HG03442 (cell line): Measurements from ENCODE around the gene LY6G5C.

Experiments
- ATAC-seq: cut with Tn5 transposase; IDR thresholded peaks from one replicate; pipeline ENCODE4 v1.9.1; 2021; ENCODE audit warnings: mild to moderate bottlenecking, moderate library complexity; ENCODE audit not compliant: unreplicated experiment

Gene LY6G5C

GRCh38 chr6:31680226-31681134 is at the start of gene LY6G5C:
Gene LY6G5C (minus strand): TSS chr6:31681067. CDS start chr6:31680373, 694 bp downstream.
- ATAC-seq = no peak

GRCh38 chr6:31729979-31730630 is 49.2 kb upstream of the LY6G5C start:
- no peak for ATAC-seq

- ATAC-seq = peak; percentile 39
These were observed 48.7 kb upstream of the LY6G5C start for GRCh38 chr6:31729515-31729978.

GRCh38 chr6:31728767-31729514 is 48.1 kb upstream of the LY6G5C start, which contains the start of gene DDAH2:
Gene DDAH2 (minus strand): TSS chr6:31729299. CDS start chr6:31729161, 138 bp downstream.
- no peak for ATAC-seq

GRCh38 chr6:31727717-31728671 is 47.1 kb upstream of the LY6G5C start:
- no peak for ATAC-seq

- no peak for ATAC-seq
These were observed 46.3 kb upstream of the LY6G5C start for GRCh38 chr6:31727034-31727716.

GRCh38 chr6:31725502-31726350 is 44.9 kb upstream of the LY6G5C start:
- ATAC-seq = no peak

- no peak for ATAC-seq
These were observed 43.3 kb upstream of the LY6G5C start for GRCh38 chr6:31723980-31724691.

- ATAC-seq = no peak
These were observed 42.5 kb upstream of the LY6G5C start, which contains the start of gene MPIG6B for GRCh38 chr6:31723245-31723979. Gene MPIG6B (plus strand): TSS chr6:31723373. CDS start chr6:31723384, 11 bp downstream.

- no peak for ATAC-seq
These were observed 41.3 kb upstream of the LY6G5C start for GRCh38 chr6:31722173-31722572.

- ATAC-seq = no peak
These were observed 40.6 kb upstream of the LY6G5C start, which contains the start of gene LY6G6C for GRCh38 chr6:31721351-31722020. Gene LY6G6C (minus strand): TSS chr6:31721746. CDS start chr6:31721679, 67 bp downstream.

- ATAC-seq = no peak
These were observed 39.4 kb upstream of the LY6G5C start for GRCh38 chr6:31720196-31720770.

- ATAC-seq = no peak
These were observed 38.1 kb upstream of the LY6G5C start for GRCh38 chr6:31719001-31719400.

- no peak for ATAC-seq
These were observed 37.4 kb upstream of the LY6G5C start for GRCh38 chr6:31718265-31718664.

- no peak for ATAC-seq
These were observed 36.8 kb upstream of the LY6G5C start for GRCh38 chr6:31717499-31718222.
